Measurements from ENCODE around the gene RAP1GAP.
"Not testable (repeated sequence)": the region's sequence is repeated elsewhere in the genome, so short reads cannot be mapped to it uniquely, and the experiment has no call there.

Gene RAP1GAP

DNA sequence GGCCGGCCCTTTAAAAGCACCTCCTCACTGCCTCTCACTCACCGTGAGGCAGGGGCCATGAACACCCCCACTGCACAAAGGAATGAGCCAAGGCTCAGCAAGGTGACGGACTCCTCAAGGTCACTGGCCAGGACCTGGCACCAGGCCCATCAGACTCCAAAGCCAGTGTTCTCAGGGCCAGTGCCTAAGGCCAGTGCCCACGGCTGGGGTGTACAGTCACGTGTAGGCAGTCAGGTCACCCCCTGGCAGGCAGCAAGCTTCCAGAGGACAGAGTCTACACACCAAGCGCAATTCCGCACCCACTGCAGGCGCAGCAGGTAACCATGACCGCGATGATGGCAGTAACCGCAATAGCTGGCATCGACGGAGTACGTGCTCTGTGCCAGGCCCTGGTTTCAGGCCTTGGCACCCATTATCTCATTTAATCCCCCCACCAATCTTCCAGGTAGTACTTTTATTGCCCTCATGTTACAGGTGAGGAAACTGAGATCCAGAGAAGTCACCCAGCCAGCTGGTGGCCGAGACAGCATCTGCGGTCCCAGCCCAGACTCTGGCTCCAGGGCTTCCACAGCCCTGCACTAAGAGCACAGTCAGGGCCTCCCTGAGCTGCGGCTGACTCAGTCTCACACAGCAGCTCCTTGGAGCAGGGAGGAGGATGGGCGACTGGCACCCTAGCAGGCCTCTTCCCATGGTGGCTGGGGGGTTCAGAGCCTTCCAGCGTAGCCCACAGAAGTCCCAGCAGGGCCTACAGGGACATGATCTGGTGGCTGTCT, 27.0 kb downstream of the RAP1GAP start:
- FAIRE-seq = no peak

DNA sequence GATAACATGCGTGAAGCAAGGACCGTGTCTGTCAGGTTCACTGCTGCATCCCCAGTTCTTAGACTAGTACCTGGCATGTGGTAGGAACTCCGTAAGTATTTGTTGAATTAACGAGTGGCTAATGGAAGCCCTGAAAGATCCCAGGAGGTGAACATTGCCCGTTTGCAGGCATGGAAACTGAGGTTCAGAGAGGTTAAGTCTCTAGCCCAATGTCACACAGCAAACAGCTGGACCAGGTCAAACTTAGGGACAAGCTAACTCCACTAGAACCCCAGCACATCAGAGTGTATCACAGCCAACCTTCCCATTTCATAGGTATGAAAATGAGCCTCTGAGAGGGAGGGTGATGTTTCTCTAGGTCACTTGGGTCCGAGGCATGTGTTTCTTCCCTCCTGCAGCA, 27.6 kb downstream of the RAP1GAP start:
- FAIRE-seq = no peak

GRCh38 chr1:21641076-21641475, 28.1 kb downstream of the RAP1GAP start:
- FAIRE-seq = no peak

DNA sequence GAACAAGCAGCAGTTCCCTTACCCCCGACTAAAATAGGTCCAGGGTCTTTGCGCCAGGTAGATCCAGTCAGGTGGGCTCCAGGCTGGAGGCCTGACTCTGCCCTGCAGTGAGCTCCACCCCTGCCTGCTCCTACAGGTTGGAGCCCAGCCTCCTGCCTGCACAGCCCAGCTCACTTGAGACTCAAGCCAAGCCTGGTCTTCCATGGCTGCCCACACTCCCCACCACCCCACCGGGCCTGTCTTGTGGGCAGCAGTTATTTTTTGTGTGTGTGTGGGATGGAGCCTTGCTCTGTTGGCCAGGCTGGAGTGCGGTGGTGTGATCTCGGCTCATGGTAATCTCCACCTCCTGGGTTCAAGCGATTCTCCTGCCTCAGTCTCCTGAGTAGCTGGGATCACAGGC, 28.5 kb downstream of the RAP1GAP start:
- no peak for FAIRE-seq

DNA sequence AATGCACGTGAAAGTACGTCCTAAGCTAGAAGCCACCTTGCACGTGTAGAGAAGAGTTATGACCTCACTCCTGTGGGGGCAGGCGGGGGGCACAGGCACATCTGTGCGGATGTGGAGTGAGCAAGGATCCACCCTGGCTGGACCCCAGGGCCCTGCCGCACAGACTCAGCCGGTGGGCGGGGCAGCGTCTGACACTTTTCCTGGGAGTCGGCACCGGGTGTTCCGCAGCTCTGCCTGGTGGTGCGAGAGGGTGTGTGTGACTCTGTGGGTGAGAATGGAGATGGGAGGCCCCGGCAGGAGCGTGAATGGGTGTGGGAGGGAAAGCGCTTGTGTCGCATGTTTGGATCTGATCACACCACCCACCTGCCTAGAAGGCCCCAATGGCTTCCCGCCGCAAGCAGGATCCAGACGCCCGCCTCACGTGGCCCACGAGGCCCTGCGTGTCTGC, 29.5 kb downstream of the RAP1GAP start:
- FAIRE-seq = no peak

DNA sequence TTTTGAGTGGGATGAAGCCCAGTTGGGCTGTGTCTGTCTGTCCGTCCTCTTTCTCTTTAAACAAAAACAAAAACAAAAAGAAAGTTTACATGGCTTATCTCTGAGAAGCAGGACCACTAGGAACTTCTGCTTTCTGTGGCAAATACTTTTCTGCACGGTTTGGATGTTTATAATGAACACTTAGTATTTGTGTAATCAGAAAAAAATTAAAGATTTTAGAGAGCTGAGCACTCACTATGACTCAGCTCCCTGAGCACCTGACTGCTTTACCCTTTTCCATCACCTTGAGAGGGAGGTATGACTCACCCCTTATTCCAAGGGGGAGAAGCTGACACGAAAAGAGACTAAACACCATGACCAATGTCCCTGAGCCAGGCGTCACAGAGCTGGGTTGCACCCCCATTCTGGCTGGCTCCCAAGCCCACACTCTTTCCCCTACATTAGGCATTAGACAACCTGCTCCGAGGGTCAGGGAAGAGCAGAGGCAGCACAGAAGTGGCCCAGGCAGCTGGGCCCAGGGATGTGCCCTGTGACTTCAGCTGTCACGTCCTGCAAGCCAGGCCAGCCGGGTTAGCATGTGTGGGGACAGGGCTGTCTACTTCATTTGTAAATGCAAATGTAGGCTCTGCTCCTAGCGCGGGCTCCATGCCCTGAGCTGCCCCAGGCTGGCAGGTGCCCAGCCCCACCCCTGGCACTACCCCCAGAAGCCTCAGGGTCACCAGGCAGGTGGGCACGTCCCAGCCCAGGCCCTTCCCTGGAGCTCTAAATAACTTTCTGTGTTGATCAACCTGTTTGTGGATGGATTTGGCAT, 30.4 kb downstream of the RAP1GAP start:
- no peak for FAIRE-seq

DNA sequence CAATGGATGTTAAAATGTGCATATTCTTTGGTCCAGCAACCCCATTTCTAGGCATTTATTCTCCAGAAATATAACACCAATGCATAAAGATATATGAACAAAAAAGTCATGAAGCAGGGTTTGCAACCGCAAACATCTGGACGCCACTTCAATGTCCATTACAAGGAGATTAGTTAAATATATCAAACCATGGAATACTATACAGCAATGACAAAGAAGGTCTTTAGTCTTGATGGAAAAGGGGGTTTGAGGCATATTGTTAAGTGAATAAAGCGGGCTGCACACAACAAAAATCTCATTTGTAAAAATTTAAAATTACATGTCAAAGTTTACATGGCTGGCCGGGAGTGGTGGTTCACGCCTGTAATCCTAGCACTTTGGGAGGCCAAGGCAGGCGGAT, 31.6 kb downstream of the RAP1GAP start:
- no peak for FAIRE-seq

- no peak for FAIRE-seq
Measured at GRCh38 chr1:21636029-21636428, 33.1 kb downstream of the RAP1GAP start.

DNA sequence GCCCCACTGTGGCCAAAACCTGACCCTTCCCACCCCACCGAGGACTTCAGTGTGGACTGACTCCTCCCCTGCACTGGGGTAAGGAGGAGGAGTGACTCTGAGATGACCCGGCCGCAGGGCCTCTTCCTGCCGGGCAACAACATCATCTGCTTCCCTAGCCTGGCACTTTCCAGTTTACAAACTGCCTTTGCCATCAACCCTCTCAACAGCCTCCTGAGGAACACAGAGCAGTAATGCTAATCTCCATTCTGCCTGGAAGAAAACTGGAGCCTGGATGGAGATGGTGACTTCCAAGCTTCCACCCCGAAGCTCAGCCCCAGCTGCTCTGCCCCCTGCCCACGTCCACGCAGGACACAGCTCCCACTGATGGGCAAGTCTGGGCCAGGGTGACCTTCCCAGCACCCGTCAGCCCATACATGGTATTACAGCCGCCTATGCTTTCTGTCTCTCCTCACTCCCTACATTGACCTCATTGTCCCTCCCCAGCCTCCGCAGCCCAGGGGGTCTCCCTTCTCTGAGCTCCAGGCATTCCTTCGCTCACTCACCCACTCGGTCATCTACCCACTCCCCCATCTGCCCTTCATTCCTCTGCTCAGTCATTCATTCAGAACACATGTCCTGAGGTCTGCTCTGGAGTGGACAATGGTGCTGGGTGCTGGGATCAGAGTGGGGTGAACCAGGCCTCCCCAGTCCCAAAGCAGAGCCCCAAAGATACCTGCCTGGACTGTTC, 34.2 kb downstream of the RAP1GAP start:
- FAIRE-seq = no peak

DNA sequence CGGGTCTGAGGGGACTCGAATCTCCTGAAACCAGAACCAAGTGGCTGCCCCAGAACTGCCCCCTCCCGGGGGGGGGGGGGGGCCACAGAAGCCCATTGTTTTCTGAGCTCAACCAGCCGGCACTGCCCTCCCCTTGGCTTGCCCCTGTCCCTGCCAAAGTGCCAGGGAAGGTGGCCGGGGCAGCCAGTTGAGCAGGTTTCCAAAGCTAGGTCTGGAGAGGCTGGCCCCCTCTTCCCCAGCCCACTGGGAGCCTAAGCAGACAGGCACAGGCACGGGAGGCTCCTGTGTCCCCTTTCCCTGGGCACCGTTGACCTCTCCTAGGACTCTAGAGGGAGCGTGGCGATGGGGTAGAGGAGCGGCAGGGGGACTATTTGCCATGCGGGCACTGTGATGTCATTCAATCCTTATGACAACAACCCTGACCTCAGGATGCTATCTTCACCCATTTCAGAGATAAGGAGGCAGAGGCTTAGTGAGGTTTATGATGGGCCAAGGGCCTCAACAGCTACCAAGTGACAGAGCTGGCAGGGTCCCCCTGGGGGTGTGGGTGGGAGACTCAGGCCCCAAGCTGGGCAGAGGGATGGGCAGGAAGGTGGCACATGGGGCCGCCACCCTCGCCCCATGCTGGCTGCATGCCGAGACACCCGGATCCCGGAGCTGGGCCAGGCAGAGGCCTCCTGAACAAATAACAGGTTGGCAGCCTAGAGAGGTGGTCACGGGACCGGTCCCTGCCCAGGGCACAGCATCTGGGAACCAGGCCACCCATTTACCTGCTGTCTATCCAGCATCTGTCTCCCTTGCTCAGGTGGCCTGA, 35.0 kb downstream of the RAP1GAP start:
- FAIRE-seq = no peak

DNA sequence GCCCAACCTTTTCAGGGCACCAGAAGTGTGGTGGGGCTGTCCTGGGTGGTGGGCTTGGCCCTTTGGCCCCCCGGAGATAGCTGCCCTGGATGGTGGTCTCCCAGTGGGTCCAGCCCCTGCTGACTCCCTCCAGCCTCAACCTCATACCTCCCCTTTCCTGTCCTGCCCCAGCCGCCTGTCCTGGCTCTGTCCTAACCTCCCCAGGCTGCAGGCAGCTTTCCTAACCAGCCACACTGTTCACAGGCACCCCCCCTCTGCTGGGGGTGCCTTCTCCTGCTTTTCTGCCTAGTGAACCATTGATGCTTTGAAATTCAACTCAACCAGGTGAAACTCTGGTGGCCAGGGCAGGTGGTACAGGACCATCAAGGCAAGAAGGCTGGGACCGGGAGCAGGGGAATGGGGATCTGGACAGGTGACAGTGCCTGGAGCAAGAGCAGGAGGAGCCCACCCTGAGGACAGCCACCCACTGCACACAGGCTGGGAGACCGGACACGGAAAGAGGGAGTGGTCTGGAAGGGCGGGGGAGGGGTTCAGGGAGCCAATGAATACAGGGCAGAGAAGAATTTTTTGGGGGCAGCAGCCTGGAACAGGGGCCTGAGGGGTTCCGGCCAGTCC, 35.9 kb downstream of the RAP1GAP start:
- no peak for FAIRE-seq

DNA sequence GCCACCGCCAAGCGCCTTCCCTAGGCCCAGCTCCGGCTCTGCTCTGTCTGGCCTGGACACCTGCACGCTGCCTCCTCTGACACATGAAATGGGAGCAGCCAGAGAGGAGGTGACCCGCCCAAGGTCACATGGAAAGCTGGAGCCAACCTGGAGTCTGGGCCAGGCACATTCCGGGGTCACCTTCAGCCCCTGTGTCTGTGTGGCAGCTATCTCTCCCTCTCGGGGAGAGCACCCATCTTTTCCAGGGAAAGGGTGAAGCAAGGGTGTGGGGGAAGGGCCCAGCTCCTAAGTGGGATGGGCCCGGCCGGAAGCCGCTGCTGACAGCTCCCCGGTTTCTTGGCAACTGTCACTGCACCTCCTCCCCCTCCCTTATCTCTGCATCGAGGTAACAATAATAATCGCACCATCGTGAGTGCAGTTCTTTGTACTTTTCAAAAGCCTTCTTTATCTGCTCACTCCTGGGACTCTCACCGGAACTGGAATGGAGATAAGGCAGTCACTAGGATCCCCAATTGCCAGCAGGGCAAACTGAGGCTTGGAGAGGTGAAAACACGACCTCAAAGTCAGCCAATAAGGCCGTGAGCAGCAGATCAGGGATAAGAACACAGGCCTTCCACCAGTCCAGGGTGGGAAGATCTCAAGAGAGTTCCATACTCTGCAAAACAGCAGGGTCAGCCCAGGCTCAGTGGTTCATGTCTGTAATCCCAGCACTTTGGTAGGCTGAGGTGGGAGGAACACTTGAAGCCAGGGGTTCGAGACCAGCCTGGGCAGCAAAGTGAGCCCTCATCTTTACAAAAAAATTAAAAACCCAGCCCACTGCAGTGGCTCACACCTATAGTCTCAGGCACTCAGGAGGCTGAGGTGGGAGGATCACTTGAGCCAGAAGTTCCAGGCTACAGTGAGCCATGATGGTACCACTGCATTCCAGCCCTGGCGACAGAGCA, 36.9 kb downstream of the RAP1GAP start:
- FAIRE-seq = no peak

DNA sequence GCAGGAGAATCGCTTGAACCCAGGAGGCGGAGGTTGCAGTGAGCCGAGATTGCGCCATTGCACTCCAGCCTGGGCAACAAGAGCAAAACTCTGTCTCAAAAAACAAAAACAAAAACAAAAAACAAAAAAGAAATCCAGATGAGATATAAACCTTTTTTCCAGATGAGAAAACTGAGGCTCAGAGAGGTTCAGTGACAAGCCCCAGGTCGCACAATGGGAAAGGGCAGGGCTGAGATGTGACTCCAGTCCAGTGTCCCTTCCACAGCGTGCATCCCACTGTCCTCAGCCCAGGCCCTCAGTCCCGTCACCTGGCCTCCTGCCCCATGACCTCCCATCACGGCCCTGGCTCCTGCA, 37.6 kb downstream of the RAP1GAP start:
- not testable (repeated sequence) for FAIRE-seq

DNA sequence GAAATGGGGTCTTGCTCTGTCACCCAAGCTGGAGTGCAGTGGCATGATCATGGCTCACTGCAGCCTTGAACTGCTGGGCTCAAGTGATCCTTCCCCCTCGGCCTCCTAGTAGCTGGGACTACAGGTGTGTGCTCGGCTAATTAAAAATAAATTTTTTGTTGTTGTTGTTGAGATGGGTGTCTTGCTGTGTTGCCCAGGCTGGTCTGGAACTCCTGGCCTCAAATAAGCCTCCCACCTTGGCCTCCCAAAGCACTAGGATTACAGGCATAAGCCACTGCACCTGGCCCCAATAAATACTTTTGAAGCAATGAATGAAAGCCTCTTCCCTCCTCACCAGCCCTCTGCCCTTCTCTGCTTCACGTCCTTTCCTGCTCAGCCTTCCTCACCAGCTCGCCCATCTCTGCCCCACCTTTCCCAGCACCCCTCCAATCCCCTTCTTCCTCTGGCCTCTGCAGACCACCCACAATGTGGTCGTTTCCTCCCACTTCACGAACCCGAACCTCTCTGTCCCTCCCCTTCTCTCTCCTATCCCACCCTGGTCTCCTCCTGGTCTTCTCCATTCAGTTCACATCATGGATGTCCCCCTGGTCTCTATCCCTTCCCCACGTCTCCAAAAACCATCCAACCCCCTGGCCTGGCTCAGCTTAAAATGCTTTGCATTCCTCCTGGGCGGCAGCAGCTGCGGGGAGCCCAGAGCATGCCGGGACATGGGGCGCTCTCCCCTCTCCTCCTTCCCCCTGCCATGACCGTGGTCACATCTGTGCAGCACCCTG, 38.4 kb downstream of the RAP1GAP start:
- FAIRE-seq = no peak

DNA sequence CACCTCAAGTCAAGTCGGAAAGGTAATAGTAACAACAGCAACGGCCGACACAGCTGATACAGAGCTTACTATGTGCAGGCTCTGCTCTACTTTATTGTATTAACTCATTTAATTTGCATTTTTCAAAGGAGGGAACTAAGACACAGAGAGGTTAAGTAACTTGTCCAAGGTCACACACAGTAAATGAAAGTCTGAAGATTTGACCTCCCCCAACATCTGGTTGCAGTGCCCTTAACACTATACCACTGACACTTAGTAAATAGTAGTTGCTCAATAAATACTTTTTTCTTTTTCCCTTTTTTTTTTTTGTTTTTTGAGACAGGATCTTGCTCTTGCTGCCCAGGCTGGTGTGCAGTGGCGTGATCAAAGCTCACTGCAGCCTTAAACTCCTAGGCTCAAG, 39.2 kb downstream of the RAP1GAP start:
- no peak for FAIRE-seq

DNA sequence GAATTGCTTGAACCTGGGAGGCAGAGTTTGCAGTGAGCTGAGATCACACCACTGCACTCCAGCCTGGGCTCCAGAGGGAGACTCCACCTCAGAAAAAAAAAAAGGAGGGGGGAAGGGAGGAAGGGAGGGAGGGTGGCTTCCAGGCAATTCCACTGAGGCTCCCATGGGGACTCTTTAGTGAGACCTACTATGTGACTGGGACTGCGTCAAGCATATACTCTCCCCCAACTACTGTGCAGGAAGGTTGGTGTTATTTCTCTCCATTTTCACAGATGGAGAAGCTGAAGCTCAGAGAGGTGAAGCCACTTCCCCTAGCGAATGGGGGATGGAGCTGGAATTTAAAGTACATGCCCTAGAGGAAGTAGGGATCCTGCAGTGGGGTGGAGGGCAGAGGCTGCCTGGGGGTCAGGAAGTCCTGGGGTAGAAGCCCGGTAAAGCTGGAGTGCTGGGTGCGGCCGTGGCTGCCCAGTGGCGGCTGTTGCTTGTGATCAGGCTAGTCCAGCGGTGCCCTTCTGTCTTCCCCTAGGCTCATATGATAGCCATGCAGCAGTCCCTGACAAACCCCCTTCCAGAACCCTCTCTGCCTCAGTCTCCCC, 40.3 kb downstream of the RAP1GAP start:
- FAIRE-seq = no peak

- FAIRE-seq = no peak
Measured at GRCh38 chr1:21626921-21627339, 42.2 kb downstream of the RAP1GAP start.

DNA sequence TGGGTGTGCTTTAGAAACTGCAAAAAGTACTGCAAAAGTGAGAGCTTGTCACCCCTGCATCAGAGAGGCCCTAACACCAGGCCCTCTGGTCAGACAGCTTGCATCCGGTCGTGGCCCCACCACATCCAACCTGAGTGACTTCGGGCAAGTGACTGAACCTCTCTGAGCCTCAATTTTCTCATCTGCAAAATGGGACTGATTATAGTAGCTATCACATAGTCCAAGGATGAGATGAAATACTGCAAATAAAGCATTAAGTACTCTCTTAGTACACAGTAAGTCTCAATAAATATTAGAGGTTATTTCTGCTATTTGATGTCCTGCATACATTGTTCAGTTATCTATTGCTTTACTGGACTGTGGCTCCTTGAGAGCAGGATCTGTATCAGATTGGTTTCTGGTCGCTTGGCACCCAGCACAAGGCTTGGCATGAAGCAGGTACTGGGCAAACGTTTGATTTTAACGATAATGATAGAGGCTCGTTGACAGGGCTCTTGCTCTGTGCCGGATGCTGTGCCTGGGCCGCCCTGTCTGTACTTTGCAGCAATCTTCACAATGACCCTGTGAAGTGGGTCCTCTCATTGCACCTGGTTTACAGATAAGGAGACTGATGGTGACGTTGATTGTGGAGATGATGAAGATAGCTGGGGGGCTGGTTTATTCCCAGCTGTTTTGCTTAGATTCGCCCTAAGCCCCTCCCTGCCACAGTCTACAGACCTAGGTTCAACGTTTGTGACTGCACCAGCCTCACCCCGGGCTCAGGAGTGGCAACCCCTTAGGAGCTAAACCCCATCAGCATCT, 43.6 kb downstream of the RAP1GAP start:
- no peak for FAIRE-seq

Measured in A204.1 (cell line).